Stimulated activated CD8-positive, alpha-beta memory T cell treated with anti-CD3 and anti-CD28 coated beads, Interleukin-4, amount 100 ng/mL, for 4 hours (primary cell): Measurements from ENCODE around the gene TYW1.
"Not testable (repeated sequence)": the region's sequence is repeated elsewhere in the genome, so short reads cannot be mapped to it uniquely, and the experiment has no call there.

ENCODE experiments used
- DNase-seq, 2 donors: peaks; one replicate each; pipeline ENCODE4 v3.0.0-alpha.2; 2020; ENCODE audit warnings: low read depth in 2 of 2, low spot score in 1 of 2

Gene TYW1, protein sequence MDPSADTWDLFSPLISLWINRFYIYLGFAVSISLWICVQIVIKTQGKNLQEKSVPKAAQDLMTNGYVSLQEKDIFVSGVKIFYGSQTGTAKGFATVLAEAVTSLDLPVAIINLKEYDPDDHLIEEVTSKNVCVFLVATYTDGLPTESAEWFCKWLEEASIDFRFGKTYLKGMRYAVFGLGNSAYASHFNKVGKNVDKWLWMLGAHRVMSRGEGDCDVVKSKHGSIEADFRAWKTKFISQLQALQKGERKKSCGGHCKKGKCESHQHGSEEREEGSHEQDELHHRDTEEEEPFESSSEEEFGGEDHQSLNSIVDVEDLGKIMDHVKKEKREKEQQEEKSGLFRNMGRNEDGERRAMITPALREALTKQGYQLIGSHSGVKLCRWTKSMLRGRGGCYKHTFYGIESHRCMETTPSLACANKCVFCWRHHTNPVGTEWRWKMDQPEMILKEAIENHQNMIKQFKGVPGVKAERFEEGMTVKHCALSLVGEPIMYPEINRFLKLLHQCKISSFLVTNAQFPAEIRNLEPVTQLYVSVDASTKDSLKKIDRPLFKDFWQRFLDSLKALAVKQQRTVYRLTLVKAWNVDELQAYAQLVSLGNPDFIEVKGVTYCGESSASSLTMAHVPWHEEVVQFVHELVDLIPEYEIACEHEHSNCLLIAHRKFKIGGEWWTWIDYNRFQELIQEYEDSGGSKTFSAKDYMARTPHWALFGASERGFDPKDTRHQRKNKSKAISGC

DNA sequence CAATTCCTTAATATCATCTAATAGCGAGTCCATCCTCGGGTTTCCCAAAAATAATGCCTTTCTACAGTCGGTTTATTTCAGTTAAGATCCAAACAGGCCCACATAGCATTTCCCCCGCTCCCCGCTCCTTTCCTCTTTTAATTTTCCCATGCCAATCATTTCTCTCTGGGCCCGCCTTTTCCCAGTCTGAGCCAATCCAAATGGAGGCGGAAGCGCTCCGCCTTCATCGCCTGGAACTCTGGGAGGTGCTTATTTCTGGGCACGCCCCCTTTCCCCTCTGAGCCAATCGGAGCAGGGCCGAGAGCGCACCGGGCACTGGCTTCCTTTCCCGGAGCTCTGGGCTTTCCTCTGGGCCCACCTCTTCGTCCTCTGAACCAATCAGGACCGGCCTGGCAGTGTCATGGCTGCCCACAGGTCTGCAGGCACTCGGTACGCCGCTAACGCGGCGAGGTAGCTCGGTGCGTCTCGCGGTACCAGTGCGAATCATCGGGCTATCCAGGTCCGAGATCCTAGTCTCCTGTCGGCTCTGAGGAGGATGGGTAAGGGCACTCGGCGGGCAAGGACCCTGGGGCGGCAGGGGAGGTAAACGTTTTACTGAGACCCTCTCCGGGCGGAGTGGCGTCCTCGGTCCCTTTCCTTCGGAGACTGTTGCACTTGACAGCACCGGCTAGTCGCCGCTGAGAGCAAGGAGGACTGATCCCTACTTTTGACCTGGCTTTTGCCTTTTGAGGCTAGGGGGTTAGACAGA is at the start of gene TYW1:
TSS of gene TYW1 (plus strand) at position 390 of the 748 bp plus-strand sequence. CDS start at position 536, 146 bp downstream.
- peak; percentile 96 for DNase-seq

DNA sequence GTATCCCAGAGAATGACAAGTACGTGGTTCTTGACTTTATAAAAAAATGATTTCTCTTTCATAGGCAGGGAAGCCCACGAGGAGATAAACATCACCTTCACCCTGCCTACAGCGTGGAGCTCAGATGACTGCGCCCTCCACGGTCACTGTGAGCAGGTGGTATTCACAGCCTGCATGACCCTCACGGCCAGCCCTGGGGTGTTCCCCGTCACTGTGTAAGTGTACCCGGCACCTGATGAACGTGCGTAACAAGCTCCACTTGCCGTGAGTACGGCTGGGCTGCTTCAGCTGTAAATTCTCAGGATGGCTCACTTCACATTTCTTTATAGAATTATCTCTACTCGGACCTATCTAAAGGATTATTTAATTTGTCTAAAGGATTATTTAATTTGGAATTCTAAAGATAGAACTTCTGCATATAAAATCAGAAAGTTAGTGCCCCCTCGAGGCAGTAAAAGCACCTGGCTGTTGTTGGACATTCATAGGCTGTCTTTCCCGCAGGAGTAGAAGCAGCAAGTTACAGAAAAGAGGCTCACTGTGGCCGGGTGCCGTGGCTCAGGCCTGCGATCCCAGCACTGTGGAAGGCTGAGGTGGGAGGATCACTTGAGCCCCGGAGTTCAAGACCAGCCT is 48.0 kb upstream of the TYW1 start:
- no peak for DNase-seq

DNA sequence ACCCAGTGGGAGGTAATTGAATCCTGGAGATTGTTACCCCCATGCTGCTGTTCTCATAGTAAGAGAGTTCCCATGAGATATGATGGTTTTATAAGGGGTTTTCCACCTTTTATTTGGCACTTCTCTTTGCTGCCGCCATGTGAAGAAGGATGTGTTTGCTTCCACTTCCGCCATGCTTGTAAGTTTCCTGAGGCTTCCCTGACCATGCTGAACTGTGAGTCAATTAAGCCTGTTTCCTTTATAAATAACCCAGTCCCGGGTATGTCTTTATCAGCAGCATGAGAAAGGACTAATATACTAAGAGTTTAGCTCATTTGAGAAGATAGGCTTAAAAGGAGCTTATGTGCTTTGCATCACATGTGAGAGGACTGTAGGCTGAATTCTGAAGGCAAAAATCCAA is 46.3 kb upstream of the TYW1 start:
- no peak for DNase-seq

DNA sequence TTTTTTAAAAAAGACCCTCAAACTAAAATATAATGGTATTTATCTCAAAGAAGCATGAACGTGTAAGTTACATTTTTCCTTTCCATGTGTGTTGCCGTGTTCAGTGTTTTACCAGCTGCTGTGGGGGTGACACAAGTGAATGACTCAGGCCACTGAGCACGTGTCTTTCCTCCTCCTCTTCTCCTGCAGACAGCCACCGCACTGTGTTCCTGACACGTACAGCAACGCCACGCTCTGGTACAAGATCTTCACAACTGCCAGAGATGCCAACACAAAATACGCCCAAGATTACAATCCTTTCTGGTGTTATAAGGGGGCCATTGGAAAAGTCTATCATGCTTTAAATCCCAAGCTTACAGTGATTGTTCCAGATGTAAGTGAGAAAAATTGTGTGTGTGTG is 45.9 kb upstream of the TYW1 start:
- DNase-seq = no peak

DNA sequence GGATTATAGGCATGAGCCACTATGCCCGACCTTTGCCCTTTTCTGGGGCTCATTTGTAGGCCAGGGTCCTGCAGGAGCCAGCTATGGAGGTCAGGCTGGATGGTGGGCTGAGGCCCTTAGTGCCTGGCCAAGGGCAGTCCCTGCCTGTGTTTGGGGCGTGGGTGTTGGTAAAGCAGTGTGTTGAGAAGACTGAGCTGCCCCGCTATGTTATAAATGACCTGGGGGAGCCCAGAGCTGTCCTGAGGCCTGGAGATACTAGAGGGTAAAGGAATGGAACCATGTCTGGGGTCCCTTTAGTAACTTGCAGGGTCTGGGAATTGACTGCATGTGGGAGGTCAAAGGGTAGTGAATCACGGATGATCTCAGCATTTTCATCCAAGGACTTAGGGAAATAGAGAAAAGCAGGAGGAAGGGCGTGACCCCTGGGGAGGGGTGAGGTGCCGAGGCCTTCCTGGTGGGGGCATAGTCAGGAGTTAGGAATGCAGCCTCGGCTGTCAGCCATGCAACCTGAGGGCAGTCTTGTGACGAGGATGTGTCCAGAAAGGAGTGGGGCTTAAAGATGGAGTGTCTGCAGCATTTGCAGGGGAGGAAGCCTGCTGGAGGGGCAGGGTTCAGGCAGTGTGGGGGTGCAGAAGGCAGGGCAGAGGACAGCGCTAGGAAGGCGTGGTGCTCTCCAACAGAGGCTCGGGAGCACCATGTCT is 44.1 kb upstream of the TYW1 start:
- DNase-seq = no peak

DNA sequence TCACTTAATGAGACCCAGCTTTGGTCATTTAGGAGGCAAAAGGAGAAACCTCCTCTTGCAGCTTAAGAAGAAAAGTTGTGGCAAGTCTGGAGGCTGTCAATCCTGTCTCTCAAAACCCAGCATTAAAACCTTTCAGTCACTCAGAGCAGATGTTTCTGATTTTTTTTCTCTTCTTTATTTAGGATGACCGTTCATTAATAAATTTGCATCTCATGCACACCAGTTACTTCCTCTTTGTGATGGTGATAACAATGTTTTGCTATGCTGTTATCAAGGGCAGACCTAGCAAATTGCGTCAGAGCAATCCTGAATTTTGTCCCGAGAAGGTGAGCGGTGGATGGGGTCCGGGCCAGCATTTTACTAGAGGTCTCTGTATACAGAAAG is 43.6 kb upstream of the TYW1 start:
- DNase-seq = no peak

DNA sequence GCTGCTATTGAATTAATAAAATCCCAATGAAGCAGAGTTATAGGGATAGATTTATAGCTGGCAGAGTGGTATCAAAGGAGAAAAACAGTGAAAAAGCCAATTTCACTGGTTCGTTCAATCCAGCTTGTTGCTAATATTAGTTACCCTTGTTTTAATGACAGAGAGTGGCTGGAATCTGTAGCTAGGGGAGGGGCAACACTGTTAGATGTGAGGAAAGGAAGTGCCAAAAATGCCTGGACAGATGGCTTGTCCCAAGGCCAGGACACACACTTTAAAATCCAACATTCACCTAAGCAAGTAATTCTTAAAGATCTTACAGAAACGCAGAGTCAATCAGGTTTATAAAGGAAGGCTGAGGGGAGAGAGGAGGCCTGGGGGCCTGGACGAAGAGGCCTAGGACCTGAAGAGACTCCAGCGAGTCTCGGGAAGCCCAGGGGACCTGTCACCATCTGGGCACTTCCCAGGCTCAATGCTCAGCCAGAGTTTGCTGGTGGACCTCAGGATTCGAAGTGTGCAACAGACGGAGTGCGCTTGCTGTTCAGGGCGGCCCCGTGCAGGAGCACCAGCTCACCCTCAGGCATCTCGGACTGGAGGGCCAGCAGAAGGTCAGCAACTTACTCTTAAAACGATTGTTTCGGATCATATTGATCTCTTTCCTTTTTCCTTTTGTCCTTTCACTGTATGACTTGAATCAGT is 38.9 kb upstream of the TYW1 start:
- no peak for DNase-seq

DNA sequence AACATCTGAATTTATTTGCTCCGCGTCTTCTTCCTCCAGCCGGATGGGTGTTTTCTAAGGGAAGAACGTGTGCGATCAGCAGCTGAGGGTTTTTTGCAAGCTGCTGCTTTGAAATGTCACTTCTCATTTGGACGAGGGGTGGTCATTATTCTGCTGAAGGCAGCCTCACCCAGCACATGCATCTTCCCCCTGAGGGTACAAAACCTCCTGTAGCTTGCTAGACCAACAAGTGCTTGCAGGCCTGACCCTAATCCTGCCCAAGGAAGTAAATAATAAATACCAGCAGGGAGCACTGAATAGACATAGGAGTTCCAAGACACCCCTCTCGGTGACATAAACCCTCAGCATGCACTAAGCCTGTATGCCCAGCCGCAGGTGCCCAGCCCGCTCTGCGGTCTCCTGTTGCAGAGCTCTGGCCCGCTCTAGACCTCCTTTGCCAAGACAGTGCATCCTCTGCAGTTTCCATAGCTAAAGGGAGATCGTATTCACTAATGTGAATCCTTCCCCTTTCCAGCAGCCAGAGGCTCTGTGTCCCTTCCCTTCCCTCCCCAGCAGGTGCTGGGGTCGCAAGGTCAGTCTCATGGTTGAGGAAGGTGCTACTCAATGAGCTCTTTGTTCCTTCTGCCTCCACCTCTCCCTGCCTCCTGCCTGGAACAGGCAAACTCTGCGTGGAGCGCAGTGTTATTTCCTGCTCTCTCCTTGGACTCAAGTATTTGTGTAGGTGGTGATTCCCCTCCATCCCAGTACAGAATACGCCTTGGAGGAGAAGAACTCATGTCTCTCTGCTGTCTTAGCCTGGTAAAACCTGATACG is 37.9 kb upstream of the TYW1 start:
- DNase-seq = no peak

DNA sequence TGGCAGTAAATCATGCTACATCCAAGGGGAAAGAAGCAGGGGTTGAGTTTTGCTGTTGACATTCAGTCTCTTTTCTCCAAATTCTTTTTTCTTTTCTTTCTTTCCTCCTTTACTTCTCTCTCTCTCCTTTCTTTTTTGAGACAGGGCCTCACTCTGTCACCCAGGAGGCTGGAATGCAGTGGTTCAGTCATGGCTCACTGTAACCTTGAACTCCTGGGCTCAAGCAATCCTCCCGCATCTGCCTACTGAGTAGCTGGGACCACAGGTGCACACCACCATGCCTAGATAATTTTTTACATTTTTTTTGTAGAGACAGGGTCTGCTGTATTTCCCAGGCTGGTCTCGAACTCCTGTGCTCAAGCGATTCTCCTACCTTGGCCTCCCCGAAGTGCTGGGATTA is 36.4 kb upstream of the TYW1 start:
- DNase-seq = no peak

DNA sequence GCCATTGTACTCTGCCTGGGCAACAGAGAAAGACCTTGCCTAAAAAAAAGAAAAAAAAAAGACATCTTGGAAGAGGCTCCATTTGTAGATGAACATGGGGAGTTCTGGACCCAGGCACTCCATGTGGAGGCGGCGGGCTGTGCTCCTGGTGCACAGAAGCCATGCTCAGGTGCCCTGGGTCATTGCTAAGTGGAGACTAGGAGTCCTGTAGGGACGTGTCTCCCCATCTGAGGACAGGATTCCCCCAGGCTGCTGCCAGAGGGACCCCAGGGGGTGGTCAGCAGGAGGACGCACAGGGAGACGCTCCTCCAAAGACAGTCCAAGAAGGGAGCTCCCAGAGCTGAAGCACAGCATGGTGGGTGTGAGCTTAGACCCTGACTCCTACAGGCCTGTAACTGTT is 35.5 kb upstream of the TYW1 start:
- no peak for DNase-seq

DNA sequence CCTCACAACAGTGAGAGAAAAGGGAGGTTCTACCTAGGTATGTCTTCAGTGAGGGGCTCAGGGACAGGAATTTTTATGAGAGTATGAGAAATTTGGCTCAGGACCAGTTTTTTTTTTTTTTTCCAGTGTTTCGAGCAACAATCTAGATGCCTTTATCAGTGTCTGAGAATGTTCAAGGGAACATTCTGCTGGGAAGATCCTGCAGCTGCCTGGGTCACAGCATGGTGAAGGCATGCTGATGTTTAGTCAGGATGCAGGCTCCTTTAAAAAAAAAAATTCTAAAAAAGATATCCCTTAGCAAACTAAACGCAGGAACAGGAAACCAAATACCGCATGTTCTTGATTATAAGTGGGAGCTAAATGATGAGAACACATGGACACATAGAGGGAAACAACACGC is 32.2 kb upstream of the TYW1 start:
- no peak for DNase-seq

DNA sequence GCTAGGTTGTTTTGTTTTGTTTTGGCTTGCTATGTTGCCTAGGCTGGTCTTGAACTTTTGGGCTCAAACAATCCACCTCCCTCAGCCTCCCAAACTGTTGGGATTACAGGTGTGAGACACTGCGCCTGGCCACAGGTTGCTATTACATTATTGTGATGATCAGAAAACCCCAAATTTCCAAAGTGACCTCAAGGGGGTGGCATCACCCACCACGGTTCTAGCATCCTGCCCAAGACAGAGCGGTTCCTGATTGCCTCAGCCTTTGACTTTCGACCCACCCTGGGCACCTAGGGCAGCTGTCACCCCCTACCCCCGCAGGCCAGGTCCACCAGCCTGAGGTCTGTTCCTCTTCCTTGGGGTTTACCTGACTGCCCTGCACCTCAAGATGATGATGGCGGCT is 29.6 kb upstream of the TYW1 start:
- no peak for DNase-seq

DNA sequence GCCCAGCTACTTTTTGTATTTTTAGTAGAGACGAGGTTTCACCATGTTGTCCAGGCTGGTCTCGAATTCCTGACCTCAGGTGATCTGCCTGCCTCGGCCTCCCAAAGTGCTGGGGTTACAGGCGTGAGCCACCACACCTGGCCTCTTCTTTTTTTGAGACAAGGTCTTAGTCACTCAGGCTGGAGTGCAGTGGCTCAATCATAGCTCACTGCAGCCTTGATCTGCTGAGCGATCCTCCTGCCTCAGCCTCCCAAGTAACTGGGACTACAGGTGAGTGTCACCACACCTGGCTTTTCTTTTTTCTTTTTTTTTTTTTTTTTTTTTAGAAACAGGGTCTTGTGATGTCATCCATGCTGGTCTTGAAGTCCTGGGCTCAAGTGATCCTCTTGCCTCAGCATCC is 27.6 kb upstream of the TYW1 start:
- DNase-seq = not testable (repeated sequence)

DNA sequence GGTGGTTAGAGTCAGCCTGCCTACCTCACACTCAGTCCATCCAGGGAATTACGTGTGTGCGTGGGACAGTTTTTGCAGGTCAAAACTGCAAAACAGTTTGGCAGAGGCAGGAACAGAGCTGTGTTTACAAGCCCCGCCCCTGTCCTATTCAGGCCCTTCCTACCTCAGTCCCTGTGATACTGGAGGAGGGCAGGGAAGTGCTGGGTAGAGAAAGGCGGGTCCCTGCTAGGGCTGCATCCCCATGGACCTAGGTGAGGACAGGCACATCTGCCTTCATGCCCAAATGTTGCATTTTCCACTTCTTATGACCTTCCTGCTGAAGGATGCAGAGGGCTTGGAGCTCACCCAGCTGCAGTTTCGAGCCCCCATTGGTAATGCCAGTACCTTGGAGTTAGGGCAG is 26.3 kb upstream of the TYW1 start:
- no peak for DNase-seq

DNA sequence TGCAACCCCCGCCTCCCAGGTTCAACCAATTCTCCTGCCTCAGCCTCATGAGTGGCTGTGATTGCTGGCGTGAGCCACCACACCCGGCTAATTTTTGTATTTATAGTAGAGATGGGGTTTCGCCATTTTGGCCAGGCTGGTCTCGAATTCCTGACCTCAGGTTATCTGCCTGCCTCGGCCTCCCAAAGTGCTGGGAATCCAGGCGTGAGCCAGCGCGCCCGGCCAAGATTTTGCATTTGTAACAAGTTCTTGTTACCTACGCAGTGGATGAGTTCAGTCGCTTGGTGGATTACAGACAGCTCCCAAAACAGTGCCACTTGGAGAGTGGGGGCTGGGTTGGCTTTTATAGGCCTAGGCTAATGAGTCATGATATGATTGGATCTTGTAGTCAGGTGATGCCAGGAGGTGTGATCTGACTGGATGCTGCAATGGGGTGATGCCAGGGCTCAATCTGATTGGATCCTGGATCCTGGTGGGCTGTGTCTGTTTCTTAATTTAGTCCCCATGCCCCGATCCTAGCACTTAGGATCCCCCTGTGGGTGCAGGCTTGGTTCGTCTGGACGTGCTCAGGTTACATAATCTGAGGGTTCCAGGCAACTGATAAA is 21.5 kb upstream of the TYW1 start:
- DNase-seq = no peak

DNA sequence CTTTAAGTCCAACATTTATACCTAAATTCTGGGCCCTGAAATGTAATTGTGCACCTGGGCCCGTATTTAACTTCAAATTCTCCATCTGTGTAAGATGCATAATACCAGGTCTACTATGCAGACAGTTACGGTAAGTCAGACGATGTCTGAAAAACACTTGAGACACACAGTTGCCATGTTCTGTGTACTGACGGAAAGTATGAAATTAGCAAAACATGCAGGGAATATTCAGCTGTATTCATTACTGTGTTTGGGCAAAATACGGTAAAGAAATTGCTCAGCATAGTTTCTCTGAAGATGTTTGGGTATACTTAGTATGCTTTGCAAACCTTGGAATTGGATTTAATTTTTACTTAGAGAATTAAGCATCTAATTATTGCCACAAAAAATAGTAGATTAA is 18.3 kb upstream of the TYW1 start:
- DNase-seq = not testable (repeated sequence)

DNA sequence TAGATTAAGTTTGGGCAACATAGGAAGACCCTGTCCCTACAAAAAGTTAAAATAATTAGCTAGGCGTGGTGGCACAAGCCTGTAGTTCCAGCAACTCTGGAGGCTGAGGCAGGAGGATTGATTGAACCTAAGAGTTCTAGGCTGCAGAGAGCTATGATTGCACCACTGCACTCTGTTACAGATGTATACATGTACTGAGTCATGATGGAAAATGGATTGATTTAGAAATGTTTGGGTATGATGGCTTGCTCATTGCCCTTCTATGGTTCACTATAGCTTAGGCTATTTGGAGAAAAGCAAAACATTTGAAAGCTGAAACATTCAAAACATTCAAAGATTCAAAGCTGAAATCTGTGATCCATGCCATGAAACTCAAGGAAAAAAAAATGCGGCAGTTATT is 17.6 kb upstream of the TYW1 start:
- not testable (repeated sequence) for DNase-seq

DNA sequence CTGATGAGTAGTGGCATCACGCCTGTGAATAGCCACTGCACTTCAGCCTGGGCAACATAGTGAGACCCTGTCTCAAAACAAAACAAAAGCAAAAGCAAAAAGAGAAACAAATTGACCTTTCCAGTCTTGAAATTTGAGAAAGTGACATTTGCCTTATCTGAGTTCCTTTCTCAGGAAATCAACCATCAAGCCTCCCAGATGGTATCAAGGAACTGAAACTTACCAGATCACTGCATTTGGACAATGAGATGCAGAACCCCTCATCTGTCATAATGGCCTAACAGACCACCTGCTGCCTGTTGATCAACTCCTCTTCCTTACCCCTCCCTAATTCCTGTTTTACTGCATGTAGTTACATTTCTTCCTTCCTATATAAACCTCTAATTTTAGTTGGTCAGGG is 16.3 kb upstream of the TYW1 start:
- DNase-seq = not testable (repeated sequence)

DNA sequence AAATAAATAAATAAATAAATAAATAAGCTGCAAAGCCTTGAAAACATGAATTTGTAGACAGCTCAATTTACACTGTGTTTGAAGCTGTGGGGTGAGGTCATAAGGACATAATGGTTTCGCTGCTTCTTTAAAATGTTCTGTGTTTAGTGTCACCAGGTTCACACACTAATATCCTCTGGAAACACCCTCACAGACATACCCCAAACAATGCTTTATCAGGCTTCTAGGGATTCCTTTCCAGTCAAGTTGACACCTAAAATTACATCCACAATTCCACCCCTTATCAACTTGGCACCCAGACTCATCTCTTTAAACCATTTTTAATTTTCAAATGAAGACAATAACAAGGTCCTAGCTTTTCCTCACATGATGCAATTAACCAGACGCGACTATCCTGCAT is 7.1 kb upstream of the TYW1 start:
- not testable (repeated sequence) for DNase-seq
